GM23338 (cell line): Measurements from ENCODE around the gene HEPACAM. TPM values are rescaled to one million over a fixed set of nuclear protein-coding genes. Genes with fewer than 3 reads are reported as not detected.

ENCODE experiments used
- ATAC-seq: fragments of 200-7000 bp; cut with Tn5 transposase; 3 replicates; pipeline ENCODE4 v1.9.1; 2020
- DNase-seq: peaks from one replicate; pipeline ENCODE4 v3.0.0-alpha.2; 2015; ENCODE audit warnings: low spot score
- H2AFZ ChIP-seq: fragments of 200-600 bp; sonication (generic); 2 replicates; pipeline ENCODE4 v1.8.0; 2016; ENCODE audit warnings: antibody characterized with exemption, mild to moderate bottlenecking, moderate library complexity
- H3F3A ChIP-seq: fragments of 200-600 bp; sonication (generic); replicated peaks from 2 replicates; pipeline ENCODE4 v1.8.0; 2017; ENCODE audit warnings: antibody characterized with exemption, mixed run types, low read depth
- H3K27ac ChIP-seq: fragments of 200-600 bp; sonication (generic); 2 replicates; pipeline ENCODE4 v1.6.1; 2016; ENCODE audit warnings: low read depth
- H3K27me3 ChIP-seq: fragments of 200-600 bp; sonication (generic); 2 replicates; pipeline ENCODE4 v1.8.0; 2016; ENCODE audit warnings: mild to moderate bottlenecking, mixed run types, moderate library complexity; ENCODE audit not compliant: insufficient read depth
- H3K36me3 ChIP-seq: fragments of 200-600 bp; sonication (generic); 2 replicates; pipeline ENCODE4 v1.8.0; 2016; ENCODE audit warnings: mild to moderate bottlenecking; ENCODE audit not compliant: insufficient read depth
- H3K4me1 ChIP-seq: fragments of 200-600 bp; sonication (generic); 2 replicates; pipeline ENCODE4 v1.8.0; 2016; ENCODE audit warnings: mild to moderate bottlenecking, moderate library complexity; ENCODE audit not compliant: insufficient read depth
- H3K4me2 ChIP-seq: fragments of 200-600 bp; sonication (generic); 2 replicates; pipeline ENCODE4 v1.7.1; 2017; ENCODE audit warnings: mixed run types
- H3K4me3 ChIP-seq: fragments of 200-600 bp; sonication (generic); 2 replicates; pipeline ENCODE4 v1.6.1; 2016; ENCODE audit warnings: mixed run types
- H3K79me2 ChIP-seq: fragments of 200-600 bp; sonication (generic); replicated peaks from 2 replicates; pipeline ENCODE4 v1.8.0; 2017; ENCODE audit warnings: mild to moderate bottlenecking; ENCODE audit not compliant: insufficient read depth
- H3K9me2 ChIP-seq: fragments of 200-600 bp; sonication (generic); 2 replicates; pipeline ENCODE4 v1.8.0; 2017; ENCODE audit not compliant: insufficient read depth
- H4K20me1 ChIP-seq: fragments of 200-600 bp; sonication (generic); replicated peaks from 2 replicates; pipeline ENCODE4 v1.8.0; 2017; ENCODE audit warnings: mild to moderate bottlenecking; ENCODE audit not compliant: insufficient read depth
- H3K27ac Mint-ChIP-seq: 2 replicates; pipeline ENCODE4 v1.8.0; 2020; ENCODE audit warnings: inconsistent platforms, mild to moderate bottlenecking, moderate library complexity, mixed read lengths
- H3K27me3 Mint-ChIP-seq: 3 replicates; pipeline ENCODE4 v1.8.0; 2022; ENCODE audit warnings: low read depth, mild to moderate bottlenecking, moderate library complexity, mixed read lengths, inconsistent platforms; ENCODE audit not compliant: insufficient read depth, poor library complexity
- H3K36me3 Mint-ChIP-seq: 3 replicates; pipeline ENCODE4 v1.8.0; 2021; ENCODE audit warnings: low read depth, mild to moderate bottlenecking, inconsistent platforms, moderate library complexity, mixed read lengths
- H3K4me1 Mint-ChIP-seq: 3 replicates; pipeline ENCODE4 v1.8.0; 2020; ENCODE audit warnings: mild to moderate bottlenecking, inconsistent platforms, mixed read lengths
- H3K4me3 Mint-ChIP-seq: 3 replicates; pipeline ENCODE4 v1.8.0; 2021; ENCODE audit warnings: moderate library complexity, mild to moderate bottlenecking, inconsistent platforms, mixed read lengths
- H3K9me3 Mint-ChIP-seq: 3 replicates; pipeline ENCODE4 v1.8.0; 2020; ENCODE audit warnings: moderate library complexity, mild to moderate bottlenecking, inconsistent platforms, mixed read lengths
- CREB1 ChIP-seq: fragments of 250-450 bp; sonication (Bioruptor Pico); IDR thresholded peaks from 2 replicates; pipeline ENCODE4 v1.5.0; 2020; ENCODE audit warnings: low read depth, mild to moderate bottlenecking, moderate library complexity
- CTCF ChIP-seq, 2 experiments: fragments of 200-600 bp in 1 of 2; sonication (generic) in 1 of 2; conservative IDR thresholded peaks; 2 replicates each; pipeline versions ENCODE4 v1.5.1 to v1.6.1; 2016 to 2017; ENCODE audit warnings: antibody characterized with exemption in 2 of 2, low read depth in 2 of 2, mild to moderate bottlenecking in 2 of 2, moderate library complexity in 1 of 2
- ETS1 ChIP-seq: IDR thresholded peaks from 2 replicates; pipeline ENCODE4 v1.6.1; 2016; ENCODE audit warnings: antibody characterized with exemption
- EZH2phosphoT487 ChIP-seq: fragments of 200-600 bp; sonication (generic); IDR thresholded peaks from one replicate; pipeline ENCODE4 v1.8.1; 2018; ENCODE audit warnings: antibody characterized with exemption; ENCODE audit not compliant: unreplicated experiment
- POLR2AphosphoS5 ChIP-seq: IDR thresholded peaks from 2 replicates; pipeline ENCODE4 v1.6.1; 2016; ENCODE audit warnings: antibody characterized with exemption, low read depth
- REST ChIP-seq: IDR thresholded peaks from one replicate; pipeline ENCODE4 v1.6.1; 2018; ENCODE audit warnings: antibody characterized with exemption; ENCODE audit not compliant: unreplicated experiment
- polyA plus RNA-seq: library from polyadenylated mRNA; unstranded; fragments of >200 nt; fragmentation: Nextera tagmentation; extraction: Ambion mirVana; gene quantifications from 2 replicates; pipeline ENCODE4 v1.2.1, GENCODE V29; 2016
- total RNA-seq: library from RNA; depleted of rRNA; stranded (reverse); fragments of >200 nt; shearing (Covaris generic); gene quantifications from 2 replicates; pipeline ENCODE4 v1.2.3, GENCODE V29; 2014

Gene HEPACAM
- total and polyA plus RNA-seq, 2 experiments from 2014 or later, result 0.17 TPM; not detected in 1

- no peak overlapping the region; the same call in 2 of the 3 replicates for H3K4me3 Mint-ChIP-seq
- no peaks in the 10 kb centered on the region; the same call in 2 of the 3 replicates for H3K36me3 Mint-ChIP-seq
- peaks cover 5% of the 10 kb centered on the region; the same call in 1 of the 2 replicates for H3K9me2 ChIP-seq
- TF ChIP-seq CTCF (conservative IDR thresholded peaks at IDR 0.05; ENCODE audit: low read depth in 2 of 2), result no peak
- no peaks in the 10 kb centered on the region for H4K20me1 ChIP-seq
- H3K27me3 ChIP-seq, result 0 out of 2 replicates have a peak, but pooled peaks cover 10% of the 10 kb centered on the region
- no peaks in the 10 kb centered on the region; the same call in 2 of the 3 replicates for H3K9me3 Mint-ChIP-seq
- ATAC-seq, result no peak; the same call in 2 of the 3 replicates
- no peaks in the 10 kb centered on the region for H3F3A ChIP-seq
- H3K79me2 ChIP-seq, result no peaks in the 10 kb centered on the region
- no peak overlapping the region for H3K27ac ChIP-seq
- H3K4me2 ChIP-seq, result no peak overlapping the region
- peaks cover 6% of the 10 kb centered on the region for H3K27me3 Mint-ChIP-seq
- H3K4me1 Mint-ChIP-seq, result no peaks in the 10 kb centered on the region; the same call in none of the 3 replicates
- no peak for DNase-seq
- H3K36me3 ChIP-seq, result no peaks in the 10 kb centered on the region
- H3K4me3 ChIP-seq, result no peak overlapping the region
- H2AFZ ChIP-seq, result no peak overlapping the region
- H3K27ac Mint-ChIP-seq, result no peak overlapping the region
- H3K4me1 ChIP-seq, result no peaks in the 10 kb centered on the region
These were observed 49.4 kb downstream of the HEPACAM start for GRCh38 chr11:124886476-124886875.

GRCh38 chr11:124884869-124885479 lies 50.9 kb downstream of the HEPACAM start:
- no peak overlapping the region for H3K27ac Mint-ChIP-seq
- Histone ChIP-seq H3K36me3 (no peaks in the 10 kb centered on the region), H3K27me3 (0 out of 2 replicates have a peak, but pooled peaks cover 10% of the 10 kb centered on the region), H3F3A (no peaks in the 10 kb centered on the region), H3K4me1 (no peaks in the 10 kb centered on the region), H3K27ac (no peak overlapping the region), H3K4me3 (no peak overlapping the region), H3K79me2 (no peaks in the 10 kb centered on the region), H4K20me1 (no peaks in the 10 kb centered on the region), H3K9me2 (peaks cover 5% of the 10 kb centered on the region; the same call in 1 of the 2 replicates), H3K4me2 (no peak overlapping the region), H2AFZ (no peak overlapping the region)
- ATAC-seq (no peak), DNase-seq (no peak)
- no peaks in the 10 kb centered on the region; the same call in none of the 3 replicates for H3K4me1 Mint-ChIP-seq
- H3K4me3 Mint-ChIP-seq, result no peak overlapping the region
- peaks cover 11% of the 10 kb centered on the region for H3K27me3 Mint-ChIP-seq
- no peaks in the 10 kb centered on the region; the same call in 2 of the 3 replicates for H3K9me3 Mint-ChIP-seq
- H3K36me3 Mint-ChIP-seq, result no peaks in the 10 kb centered on the region
- no peak for TF ChIP-seq EZH2phosphoT487
- no peak for TF ChIP-seq CREB1 (CRISPR knock-in tag)
- no peak for TF ChIP-seq ETS1
- no peak for TF ChIP-seq REST
- TF ChIP-seq POLR2AphosphoS5, result no peak
